Measurements from ENCODE around the gene PHYKPL. TPM values are rescaled to one million over a fixed set of nuclear protein-coding genes. Genes with fewer than 3 reads are reported as not detected.
A peak's percentile ranks its signal among the peaks of the same experiment; 100 is the strongest.

Gene PHYKPL
- total and polyA plus RNA-seq, 2 donors (not counting 1 experiment from before 2014, with no cell fraction given), result 263 to 313 TPM

DNA sequence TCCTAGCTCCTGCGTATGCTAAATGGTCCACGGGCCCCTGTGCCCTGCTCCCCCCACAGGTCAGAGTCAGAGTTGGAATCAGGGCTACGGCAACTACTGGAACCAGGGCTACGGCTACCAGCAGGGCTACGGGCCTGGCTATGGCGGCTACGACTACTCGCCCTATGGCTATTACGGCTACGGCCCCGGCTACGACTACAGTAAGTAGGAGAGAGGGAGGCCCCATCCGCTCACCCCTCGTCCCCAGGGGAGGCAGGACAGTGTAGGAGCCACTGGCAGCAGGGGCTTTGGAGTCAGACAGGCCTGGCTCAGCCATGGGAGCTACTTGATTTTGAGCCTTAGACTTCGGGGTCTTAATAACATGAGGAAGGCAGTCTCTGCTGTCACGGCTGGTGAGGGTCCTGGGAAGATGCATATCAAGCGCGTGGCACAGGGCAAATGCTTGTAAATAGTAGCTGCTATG lies 22.5 kb downstream of the PHYKPL start:
- ChIA-PET POLR2A (interaction anchor here (0.6 kb wide), 1 partner anchor 15 kb away, joined by 3 read pairs; no protein-coding TSS in a partner anchor), CTCF (no interaction called here)
- H2AFZ ChIP-seq (ENCODE audit: insufficient read depth, low read depth, low read length, poor library complexity, severe bottlenecking), result no peak overlapping the region
- H3K4me1 ChIP-seq (ENCODE audit: control insufficient read depth in 2 of 2, insufficient read depth in 2 of 2, low read length in 2 of 2), result peaks cover 12 to 13% of the 10 kb centered on the region in 2 donors
- H3K27me3 ChIP-seq (replicated peaks in 1 of 4; ENCODE audit: control extremely low read depth in 1 of 4, control insufficient read depth in 3 of 4, insufficient read depth in 4 of 4, low read length in 3 of 4), result no peaks in the 10 kb centered on the region
- intact Hi-C loops (cut with micrococcal nuclease), result no loop called here
- no peaks in the 10 kb centered on the region for H3K9me3 ChIP-seq (ENCODE audit: control extremely low read depth in 1 of 3, control insufficient read depth in 2 of 3, insufficient read depth in 1 of 3, low read length in 2 of 3)
- peaks cover 69% of the 10 kb centered on the region for H4K20me1 ChIP-seq (ENCODE audit: control insufficient read depth, insufficient read depth, low read length, poor library complexity, severe bottlenecking)
- peaks cover 0 to 88% of the 10 kb centered on the region in 2 experiments for H3K36me3 ChIP-seq (replicated peaks in 1 of 2; ENCODE audit: control extremely low read depth in 1 of 2, control insufficient read depth in 1 of 2, extremely low read depth in 1 of 2, insufficient read depth in 2 of 2, low read length in 1 of 2)
- 94% methylated on average over 15 of the region's 18 CpGs for WGBS (ENCODE audit: insufficient coverage)
- no peak overlapping the region for H3K27ac ChIP-seq (ENCODE audit: low read length in 2 of 2)
- TF ChIP-seq CTCF (IDR thresholded peaks at IDR 0.05), result no peak
- no peak overlapping the region for H3K9ac ChIP-seq (ENCODE audit: low read length)
- H3K4me1 Mint-ChIP-seq, result peaks cover 23% of the 10 kb centered on the region
- H3K79me2 ChIP-seq (ENCODE audit: control insufficient read depth, insufficient read depth, low read length), result peaks cover 31% of the 10 kb centered on the region
- DNase-seq (no peak), ATAC-seq (ENCODE audit: low read depth) (no peak)
- H3K27me3 Mint-ChIP-seq, result no peaks in the 10 kb centered on the region
- no peak overlapping the region for H3K4me2 ChIP-seq (replicated peaks; ENCODE audit: low read depth, low read length, poor library complexity, severe bottlenecking)
- no peak overlapping the region for H3K4me3 Mint-ChIP-seq
- H3K27ac Mint-ChIP-seq, result peak overlapping the region; percentile 20
- no peak overlapping the region for H3K4me3 ChIP-seq (ENCODE audit: control extremely low read depth in 1 of 5, extremely low read depth in 1 of 5, insufficient read depth in 1 of 5, low read depth in 2 of 5, low read length in 4 of 5)
- H3K9me3 Mint-ChIP-seq (ENCODE audit: insufficient read depth), result no peaks in the 10 kb centered on the region

- no peak for DNase-seq
- Histone ChIP-seq H3K4me3 (ENCODE audit: control extremely low read depth in 1 of 5, extremely low read depth in 1 of 5, insufficient read depth in 1 of 5, low read depth in 2 of 5, low read length in 4 of 5) (no peak overlapping the region), H3K36me3 (replicated peaks in 1 of 2; ENCODE audit: control extremely low read depth in 1 of 2, control insufficient read depth in 1 of 2, extremely low read depth in 1 of 2, insufficient read depth in 2 of 2, low read length in 1 of 2) (peaks cover 0 to 82% of the 10 kb centered on the region in 2 experiments), H2AFZ (ENCODE audit: insufficient read depth, low read depth, low read length, poor library complexity, severe bottlenecking) (no peak overlapping the region), H3K27ac (ENCODE audit: low read length in 2 of 2) (no peak overlapping the region), H3K4me2 (replicated peaks; ENCODE audit: low read depth, low read length, poor library complexity, severe bottlenecking) (no peak overlapping the region), H3K9ac (ENCODE audit: low read length) (no peak overlapping the region), H3K4me1 (ENCODE audit: control insufficient read depth in 2 of 2, insufficient read depth in 2 of 2, low read length in 2 of 2) (peaks cover 12 to 13% of the 10 kb centered on the region in 2 donors), H4K20me1 (ENCODE audit: control insufficient read depth, insufficient read depth, low read length, poor library complexity, severe bottlenecking) (peaks cover 69% of the 10 kb centered on the region), H3K9me3 (ENCODE audit: control extremely low read depth in 1 of 3, control insufficient read depth in 2 of 3, insufficient read depth in 1 of 3, low read length in 2 of 3) (no peaks in the 10 kb centered on the region), H3K79me2 (ENCODE audit: control insufficient read depth, insufficient read depth, low read length) (peaks cover 31% of the 10 kb centered on the region), H3K27me3 (replicated peaks in 1 of 4; ENCODE audit: control extremely low read depth in 1 of 4, control insufficient read depth in 3 of 4, insufficient read depth in 4 of 4, low read length in 3 of 4) (no peaks in the 10 kb centered on the region)
- intact Hi-C loops (cut with micrococcal nuclease), result no loop called here
- Mint-ChIP-seq H3K4me1 (peaks cover 23% of the 10 kb centered on the region), H3K9me3 (ENCODE audit: insufficient read depth) (no peaks in the 10 kb centered on the region), H3K4me3 (no peak overlapping the region), H3K27ac (peak overlapping the region; percentile 46), H3K27me3 (no peaks in the 10 kb centered on the region)
- no peak for TF ChIP-seq CTCF (IDR thresholded peaks at IDR 0.05)
- TF ChIP-seq EZH2 (IDR thresholded peaks at IDR 0.05; ENCODE audit: borderline replicate concordance, insufficient read depth, low read depth, low read length, poor library complexity, severe bottlenecking), result no peak
- WGBS (ENCODE audit: insufficient coverage), result 89% methylated on average over 8 of the region's 8 CpGs
- ATAC-seq (ENCODE audit: low read depth), result no peak
- ChIA-PET POLR2A (no interaction called here), CTCF (no interaction called here)
Measured at GRCh38 chr5:178209334-178210072, 23.1 kb downstream of the PHYKPL start.

Data from B cell (primary cell).